DOHH2 (cell line): Measurements from ENCODE around the gene DLGAP1.

Experiments
- H3F3A ChIP-seq: fragments of 200-600 bp; sonication (generic), shearing (Covaris generic); 2 replicates; pipeline ENCODE4 v1.6.0; 2016; ENCODE audit warnings: antibody characterized with exemption, mild to moderate bottlenecking; ENCODE audit not compliant: control insufficient read depth, insufficient read depth
- H3K27ac ChIP-seq: fragments of 200-600 bp; sonication (generic); 2 replicates; pipeline ENCODE4 v1.5.1; 2014; ENCODE audit warnings: low read depth, mild to moderate bottlenecking, low read length, moderate library complexity
- H3K27me3 ChIP-seq: fragments of 200-600 bp; sonication (generic); 2 replicates; pipeline ENCODE4 v1.6.1; 2014; ENCODE audit warnings: mild to moderate bottlenecking, low read length, mixed read lengths; ENCODE audit not compliant: control insufficient read depth
- H3K36me3 ChIP-seq: fragments of 200-600 bp; sonication (generic); 2 replicates; pipeline ENCODE4 v1.6.1; 2014; ENCODE audit warnings: mild to moderate bottlenecking, low read length, moderate library complexity, mixed read lengths; ENCODE audit not compliant: control insufficient read depth
- H3K4me1 ChIP-seq: fragments of 200-600 bp; sonication (generic); 2 replicates; pipeline ENCODE4 v1.6.1; 2014; ENCODE audit warnings: mild to moderate bottlenecking, low read length, mixed read lengths; ENCODE audit not compliant: control insufficient read depth
- H3K4me2 ChIP-seq: fragments of 200-600 bp; sonication (generic); 2 replicates; pipeline ENCODE4 v1.6.0; 2014; ENCODE audit warnings: mild to moderate bottlenecking, low read length, moderate library complexity
- H3K4me3 ChIP-seq: fragments of 200-600 bp; sonication (generic); 2 replicates; pipeline ENCODE4 v1.5.1; 2014; ENCODE audit warnings: mild to moderate bottlenecking, low read length, mixed read lengths
- H3K79me2 ChIP-seq: fragments of 200-600 bp; sonication (generic); 2 replicates; pipeline ENCODE4 v1.6.1; 2014; ENCODE audit warnings: mild to moderate bottlenecking, low read length, mixed read lengths; ENCODE audit not compliant: control insufficient read depth
- H3K9me2 ChIP-seq: fragments of 200-600 bp; sonication (generic); replicated peaks from 2 replicates; pipeline ENCODE4 v1.6.1; 2014; ENCODE audit warnings: mild to moderate bottlenecking, low read length, mixed read lengths; ENCODE audit not compliant: control insufficient read depth
- H3K9me3 ChIP-seq: fragments of 200-600 bp; sonication (generic); 2 replicates; pipeline ENCODE4 v1.6.1; 2014; ENCODE audit warnings: antibody characterized with exemption, low read length, mixed read lengths; ENCODE audit not compliant: control insufficient read depth, insufficient read depth
- H4K20me1 ChIP-seq: fragments of 200-600 bp; sonication (generic); 2 replicates; pipeline ENCODE4 v1.6.0; 2014; ENCODE audit warnings: low read depth, mild to moderate bottlenecking, antibody characterized with exemption, low read length, moderate library complexity; ENCODE audit not compliant: control insufficient read depth, insufficient read depth
- EZH2phosphoT487 ChIP-seq: fragments of 200-600 bp; sonication (generic); IDR thresholded peaks from 2 replicates; pipeline ENCODE4 v1.6.1; 2017; ENCODE audit warnings: borderline replicate concordance, mild to moderate bottlenecking, antibody characterized with exemption, low read length, moderate library complexity, mixed read lengths
- TF ChIP-seq, protein P1 (sequence below): fragments of 200-600 bp; sonication (generic); IDR thresholded peaks from one replicate; pipeline ENCODE4 v1.5.1; 2014; ENCODE audit warnings: antibody characterized with exemption, mild to moderate bottlenecking, low read depth, low read length; ENCODE audit not compliant: poor library complexity, severe bottlenecking

DLGAP1 gene

DNA sequence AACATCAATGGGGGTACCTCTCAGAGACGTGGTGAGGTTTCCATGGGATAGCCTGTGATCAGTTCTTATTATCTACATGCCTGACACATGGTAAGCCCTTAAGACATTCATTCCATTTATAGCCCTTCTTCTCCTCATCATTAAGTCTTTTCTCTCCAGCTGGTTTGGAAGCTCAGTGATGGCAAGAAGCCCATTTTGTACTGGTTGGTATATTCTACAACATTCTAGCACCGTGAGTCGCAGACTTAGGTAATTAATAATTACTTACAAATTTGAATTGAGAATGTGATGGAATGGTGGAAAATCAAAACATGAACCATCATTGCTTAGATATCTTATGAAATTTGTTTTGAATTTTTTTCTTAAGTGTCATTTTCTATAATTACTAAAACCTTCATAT is 472.6 kb downstream of the DLGAP1 start:
- no peaks in the 10 kb centered on the region for H3K79me2 ChIP-seq
- no peaks in the 10 kb centered on the region for H3K9me2 ChIP-seq
- no peaks in the 10 kb centered on the region for H3K4me1 ChIP-seq
- H3K27me3 ChIP-seq = no peaks in the 10 kb centered on the region
- no peak overlapping the region for H3K4me2 ChIP-seq
- H3K9me3 ChIP-seq = no peaks in the 10 kb centered on the region; the same call in 1 of the 2 replicates
- H3K36me3 ChIP-seq = no peaks in the 10 kb centered on the region
- no peaks in the 10 kb centered on the region for H4K20me1 ChIP-seq
- TF ChIP-seq, protein P1, sequence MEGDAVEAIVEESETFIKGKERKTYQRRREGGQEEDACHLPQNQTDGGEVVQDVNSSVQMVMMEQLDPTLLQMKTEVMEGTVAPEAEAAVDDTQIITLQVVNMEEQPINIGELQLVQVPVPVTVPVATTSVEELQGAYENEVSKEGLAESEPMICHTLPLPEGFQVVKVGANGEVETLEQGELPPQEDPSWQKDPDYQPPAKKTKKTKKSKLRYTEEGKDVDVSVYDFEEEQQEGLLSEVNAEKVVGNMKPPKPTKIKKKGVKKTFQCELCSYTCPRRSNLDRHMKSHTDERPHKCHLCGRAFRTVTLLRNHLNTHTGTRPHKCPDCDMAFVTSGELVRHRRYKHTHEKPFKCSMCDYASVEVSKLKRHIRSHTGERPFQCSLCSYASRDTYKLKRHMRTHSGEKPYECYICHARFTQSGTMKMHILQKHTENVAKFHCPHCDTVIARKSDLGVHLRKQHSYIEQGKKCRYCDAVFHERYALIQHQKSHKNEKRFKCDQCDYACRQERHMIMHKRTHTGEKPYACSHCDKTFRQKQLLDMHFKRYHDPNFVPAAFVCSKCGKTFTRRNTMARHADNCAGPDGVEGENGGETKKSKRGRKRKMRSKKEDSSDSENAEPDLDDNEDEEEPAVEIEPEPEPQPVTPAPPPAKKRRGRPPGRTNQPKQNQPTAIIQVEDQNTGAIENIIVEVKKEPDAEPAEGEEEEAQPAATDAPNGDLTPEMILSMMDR = no peak
- no peak for TF ChIP-seq EZH2phosphoT487
- H3K4me3 ChIP-seq = no peak overlapping the region
- no peak overlapping the region for H3K27ac ChIP-seq
- H3F3A ChIP-seq = no peaks in the 10 kb centered on the region

DNA sequence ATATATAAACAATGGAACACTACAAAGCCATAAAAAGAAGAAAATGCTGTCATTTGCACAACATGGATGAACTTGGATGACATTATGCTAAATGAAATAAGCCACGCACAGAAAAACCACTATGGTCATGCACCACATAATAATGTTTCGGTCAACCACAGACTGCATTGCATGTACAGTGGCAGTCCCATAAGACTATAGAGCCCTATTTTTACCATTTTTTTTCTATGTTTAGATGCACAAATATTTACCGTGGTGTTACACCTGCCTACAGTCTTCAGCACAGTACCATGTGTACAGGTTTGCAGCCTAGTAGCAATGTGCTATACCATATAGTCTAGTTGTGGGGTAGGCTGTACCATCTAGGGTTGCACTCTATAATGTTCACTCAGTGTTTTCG is 476.1 kb downstream of the DLGAP1 start:
- Histone ChIP-seq H3K9me3 (no peaks in the 10 kb centered on the region; the same call in 1 of the 2 replicates), H3K79me2 (no peaks in the 10 kb centered on the region), H3F3A (no peaks in the 10 kb centered on the region), H3K9me2 (no peaks in the 10 kb centered on the region), H4K20me1 (no peaks in the 10 kb centered on the region), H3K4me1 (no peaks in the 10 kb centered on the region), H3K4me3 (no peak overlapping the region), H3K4me2 (no peak overlapping the region), H3K27ac (no peak overlapping the region), H3K27me3 (no peaks in the 10 kb centered on the region), H3K36me3 (no peaks in the 10 kb centered on the region)
- TF ChIP-seq EZH2phosphoT487 = no peak
- TF ChIP-seq, protein P1 = no peak

DNA sequence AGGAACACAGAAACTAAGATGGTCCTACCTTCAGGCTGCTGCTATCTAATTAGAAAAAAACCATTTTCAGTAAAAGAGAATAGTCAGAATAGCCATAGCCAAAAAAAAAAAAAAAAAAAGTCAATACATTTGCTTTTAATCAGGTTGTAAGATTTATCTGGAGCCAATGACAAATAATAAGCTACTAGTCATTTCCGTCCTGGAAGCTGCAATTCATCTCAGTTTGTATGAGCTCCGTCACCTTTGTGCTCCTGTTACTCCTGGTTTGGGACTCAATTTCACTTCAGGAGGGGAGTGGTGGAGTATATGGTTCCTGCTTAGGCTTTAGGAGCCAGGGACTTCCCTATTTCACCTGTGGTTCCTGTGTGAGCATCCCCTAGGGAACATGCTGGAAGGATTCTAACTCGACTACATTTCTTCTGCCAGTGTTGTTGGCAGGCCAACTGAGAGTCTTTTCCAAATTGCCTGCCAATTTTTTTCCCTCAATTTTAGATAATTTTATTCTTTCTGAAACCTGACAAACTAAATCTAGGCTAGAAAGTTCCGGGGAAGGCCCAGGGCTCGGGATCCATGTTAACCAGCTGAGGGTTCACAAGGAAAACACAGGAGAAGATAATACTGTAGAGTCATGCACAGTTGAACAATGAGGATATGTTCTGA is 481.8 kb downstream of the DLGAP1 start:
- H3K4me1 ChIP-seq = no peaks in the 10 kb centered on the region
- H3F3A ChIP-seq = no peaks in the 10 kb centered on the region
- H3K4me2 ChIP-seq = no peak overlapping the region
- no peaks in the 10 kb centered on the region for H3K27me3 ChIP-seq
- no peaks in the 10 kb centered on the region for H3K9me2 ChIP-seq
- H3K36me3 ChIP-seq = no peaks in the 10 kb centered on the region
- H3K9me3 ChIP-seq = no peaks in the 10 kb centered on the region; the same call in 1 of the 2 replicates
- no peaks in the 10 kb centered on the region for H3K79me2 ChIP-seq
- no peak overlapping the region for H3K4me3 ChIP-seq
- no peaks in the 10 kb centered on the region for H4K20me1 ChIP-seq
- TF ChIP-seq, protein P1 = no peak
- TF ChIP-seq EZH2phosphoT487 = no peak
- no peak overlapping the region for H3K27ac ChIP-seq
